IMR-90 (cell line): Measurements from ENCODE around the gene KRT37.

Experiments used
- CEBPB ChIP-seq: IDR thresholded peaks from 2 replicates; pipeline ENCODE4 v1.6.1; 2012; ENCODE audit warnings: low read depth, low read length, improper control_type of control experiment
- CHD1 ChIP-seq: IDR thresholded peaks from 2 replicates; pipeline ENCODE4 v1.6.1; 2012; ENCODE audit warnings: low read depth, low read length, improper control_type of control experiment
- MXI1 ChIP-seq: IDR thresholded peaks from 2 replicates; pipeline ENCODE4 v1.6.1; 2012; ENCODE audit warnings: low read depth, mild to moderate bottlenecking, low read length, moderate library complexity, borderline replicate concordance
- NFE2L2 ChIP-seq: fragments of 150-350 bp; IDR thresholded peaks from 2 replicates; pipeline ENCODE4 v1.6.1; 2016; ENCODE audit warnings: low read depth, mild to moderate bottlenecking, low read length
- POLR2A ChIP-seq: IDR thresholded peaks from 2 replicates; pipeline ENCODE4 v1.6.1; 2012; ENCODE audit warnings: mild to moderate bottlenecking, low read depth, low read length
- RCOR1 ChIP-seq: IDR thresholded peaks from 2 replicates; pipeline ENCODE4 v1.6.1; 2012; ENCODE audit warnings: mild to moderate bottlenecking, low read length, improper control_type of control experiment; ENCODE audit not compliant: insufficient replicate concordance
- RFX5 ChIP-seq: IDR thresholded peaks from 2 replicates; pipeline ENCODE4 v1.8.0; 2012; ENCODE audit warnings: low read depth, mild to moderate bottlenecking, low read length, moderate library complexity
- SMC3 ChIP-seq: fragments of 150-350 bp; IDR thresholded peaks from 2 replicates; pipeline ENCODE4 v1.6.1; 2016; ENCODE audit warnings: low read depth, mild to moderate bottlenecking, antibody characterized with exemption, low read length, moderate library complexity
- TF ChIP-seq, protein P1 (sequence below): conservative IDR thresholded peaks from 2 replicates; pipeline ENCODE4 v1.5.1; 2012; ENCODE audit warnings: mild to moderate bottlenecking, low read depth, low read length, improper control_type of control experiment
- TF ChIP-seq, protein P2 (sequence below): fragments of 150-350 bp; IDR thresholded peaks from 2 replicates; pipeline ENCODE4 v1.6.1; 2017; ENCODE audit warnings: mild to moderate bottlenecking, antibody characterized with exemption, low read length, low read depth
- TF ChIP-seq, protein P3 (sequence below): fragments of 150-350 bp; IDR thresholded peaks from 2 replicates; pipeline ENCODE4 v1.6.1; 2016; ENCODE audit warnings: low read depth, mild to moderate bottlenecking, low read length, moderate library complexity, borderline replicate concordance

DNA sequence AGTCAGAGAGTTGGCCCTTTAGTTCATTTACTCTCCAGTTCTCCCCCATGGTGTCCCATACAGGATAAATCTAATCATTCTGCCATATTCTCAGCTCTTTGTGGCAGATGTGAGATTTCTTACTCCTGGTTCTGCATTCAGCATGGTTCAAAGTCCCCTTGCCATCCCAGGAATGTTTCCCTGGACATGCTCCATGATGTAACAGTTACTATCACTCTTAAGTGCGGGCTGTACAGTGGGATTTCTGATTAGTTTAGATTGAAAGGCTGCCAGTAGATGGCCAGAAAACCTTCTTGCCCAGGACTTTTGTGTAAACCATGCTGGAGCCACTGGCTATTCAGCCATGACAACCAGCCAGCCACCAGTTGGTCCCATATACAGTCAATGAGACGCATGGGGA is 10.4 kb downstream of the KRT37 start:
- TF ChIP-seq, protein P1, sequence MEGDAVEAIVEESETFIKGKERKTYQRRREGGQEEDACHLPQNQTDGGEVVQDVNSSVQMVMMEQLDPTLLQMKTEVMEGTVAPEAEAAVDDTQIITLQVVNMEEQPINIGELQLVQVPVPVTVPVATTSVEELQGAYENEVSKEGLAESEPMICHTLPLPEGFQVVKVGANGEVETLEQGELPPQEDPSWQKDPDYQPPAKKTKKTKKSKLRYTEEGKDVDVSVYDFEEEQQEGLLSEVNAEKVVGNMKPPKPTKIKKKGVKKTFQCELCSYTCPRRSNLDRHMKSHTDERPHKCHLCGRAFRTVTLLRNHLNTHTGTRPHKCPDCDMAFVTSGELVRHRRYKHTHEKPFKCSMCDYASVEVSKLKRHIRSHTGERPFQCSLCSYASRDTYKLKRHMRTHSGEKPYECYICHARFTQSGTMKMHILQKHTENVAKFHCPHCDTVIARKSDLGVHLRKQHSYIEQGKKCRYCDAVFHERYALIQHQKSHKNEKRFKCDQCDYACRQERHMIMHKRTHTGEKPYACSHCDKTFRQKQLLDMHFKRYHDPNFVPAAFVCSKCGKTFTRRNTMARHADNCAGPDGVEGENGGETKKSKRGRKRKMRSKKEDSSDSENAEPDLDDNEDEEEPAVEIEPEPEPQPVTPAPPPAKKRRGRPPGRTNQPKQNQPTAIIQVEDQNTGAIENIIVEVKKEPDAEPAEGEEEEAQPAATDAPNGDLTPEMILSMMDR = no peak
- no peak for TF ChIP-seq RFX5
- no peak for TF ChIP-seq POLR2A
- no peak for TF ChIP-seq RCOR1
- TF ChIP-seq, protein P2, sequence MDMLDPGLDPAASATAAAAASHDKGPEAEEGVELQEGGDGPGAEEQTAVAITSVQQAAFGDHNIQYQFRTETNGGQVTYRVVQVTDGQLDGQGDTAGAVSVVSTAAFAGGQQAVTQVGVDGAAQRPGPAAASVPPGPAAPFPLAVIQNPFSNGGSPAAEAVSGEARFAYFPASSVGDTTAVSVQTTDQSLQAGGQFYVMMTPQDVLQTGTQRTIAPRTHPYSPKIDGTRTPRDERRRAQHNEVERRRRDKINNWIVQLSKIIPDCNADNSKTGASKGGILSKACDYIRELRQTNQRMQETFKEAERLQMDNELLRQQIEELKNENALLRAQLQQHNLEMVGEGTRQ = no peak
- TF ChIP-seq, protein P3, sequence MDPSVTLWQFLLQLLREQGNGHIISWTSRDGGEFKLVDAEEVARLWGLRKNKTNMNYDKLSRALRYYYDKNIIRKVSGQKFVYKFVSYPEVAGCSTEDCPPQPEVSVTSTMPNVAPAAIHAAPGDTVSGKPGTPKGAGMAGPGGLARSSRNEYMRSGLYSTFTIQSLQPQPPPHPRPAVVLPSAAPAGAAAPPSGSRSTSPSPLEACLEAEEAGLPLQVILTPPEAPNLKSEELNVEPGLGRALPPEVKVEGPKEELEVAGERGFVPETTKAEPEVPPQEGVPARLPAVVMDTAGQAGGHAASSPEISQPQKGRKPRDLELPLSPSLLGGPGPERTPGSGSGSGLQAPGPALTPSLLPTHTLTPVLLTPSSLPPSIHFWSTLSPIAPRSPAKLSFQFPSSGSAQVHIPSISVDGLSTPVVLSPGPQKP = no peak
- TF ChIP-seq CEBPB = no peak
- no peak for TF ChIP-seq CHD1
- TF ChIP-seq NFE2L2 = no peak
- TF ChIP-seq SMC3 = no peak
- TF ChIP-seq MXI1 = no peak
